Fibroblast of upper back skin (primary cell): Measurements from ENCODE around the gene LPAR2.
A peak's percentile ranks its signal among the peaks of the same experiment; 100 is the strongest.
"Not testable (repeated sequence)": the region's sequence is repeated elsewhere in the genome, so short reads cannot be mapped to it uniquely, and the experiment has no call there.

ENCODE experiments used
- DNase-seq: peaks from one replicate; pipeline ENCODE4 v3.0.0-alpha.2; 2013

Gene LPAR2

DNA sequence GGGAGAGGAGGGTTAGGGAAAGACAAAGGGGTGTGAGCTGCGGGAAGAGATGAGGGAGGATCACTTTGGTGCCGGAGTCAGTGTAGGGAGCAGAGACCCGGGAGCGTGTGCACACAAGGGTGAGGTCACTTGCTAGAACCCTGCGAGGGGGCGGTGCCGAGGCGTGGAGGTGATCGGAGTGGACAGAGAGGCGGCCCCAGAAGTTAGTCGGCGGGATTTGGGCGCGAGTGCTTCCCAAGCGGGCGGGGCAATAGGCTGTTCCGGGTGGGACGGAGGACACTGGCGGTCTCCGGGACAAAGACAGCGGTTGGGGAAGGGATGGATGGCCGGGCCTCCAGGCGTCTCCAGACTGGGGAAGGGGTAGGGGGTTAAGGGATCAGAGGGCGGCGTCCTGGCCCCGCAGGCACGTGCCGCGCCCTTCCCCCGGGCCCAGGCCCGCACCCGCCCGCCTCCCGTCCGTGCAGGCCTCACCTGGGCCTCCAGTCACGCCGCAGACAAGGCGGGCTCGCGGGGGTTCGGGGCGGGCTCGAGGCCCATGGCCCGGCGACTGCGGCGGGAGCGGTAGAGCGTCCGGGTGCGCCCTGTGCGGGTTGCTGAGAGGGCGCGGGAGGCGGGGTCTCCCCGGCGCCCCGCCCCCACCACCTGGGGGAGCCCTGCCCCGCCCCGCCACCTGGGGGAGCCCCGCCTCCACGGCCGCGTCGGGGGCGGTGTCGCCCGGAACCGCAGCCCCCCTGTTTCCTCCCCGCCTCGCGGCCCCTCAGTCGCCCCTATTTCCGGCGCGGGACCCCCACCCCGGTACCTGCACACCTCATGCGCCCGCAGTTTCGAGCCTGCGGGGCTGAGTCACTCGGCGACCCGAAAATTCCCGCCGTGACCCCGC, at the start of gene LPAR2:
TSS of gene LPAR2 (minus strand) at position 600 of the 880 bp plus-strand sequence. CDS start 945 bp downstream, outside the sequence.
- no peak for DNase-seq

DNA sequence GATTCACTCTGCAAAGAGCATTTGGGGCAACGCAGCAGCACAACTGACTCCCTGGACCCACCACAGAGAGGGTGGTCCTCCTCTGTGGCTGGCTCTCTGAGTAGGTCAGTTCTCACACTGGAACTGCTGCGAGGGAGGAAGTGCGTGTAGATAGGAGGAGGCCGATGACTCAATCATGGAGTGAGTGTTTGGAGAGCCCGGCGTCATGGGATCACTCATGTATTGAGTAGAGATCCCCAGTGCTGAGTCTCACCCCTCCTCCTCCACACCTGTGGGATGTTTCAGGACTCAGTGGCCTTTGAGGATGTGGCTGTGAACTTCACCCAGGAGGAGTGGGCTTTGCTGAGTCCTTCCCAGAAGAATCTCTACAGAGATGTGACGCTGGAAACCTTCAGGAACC, 49.6 kb upstream of the LPAR2 start:
- no peak for DNase-seq

DNA sequence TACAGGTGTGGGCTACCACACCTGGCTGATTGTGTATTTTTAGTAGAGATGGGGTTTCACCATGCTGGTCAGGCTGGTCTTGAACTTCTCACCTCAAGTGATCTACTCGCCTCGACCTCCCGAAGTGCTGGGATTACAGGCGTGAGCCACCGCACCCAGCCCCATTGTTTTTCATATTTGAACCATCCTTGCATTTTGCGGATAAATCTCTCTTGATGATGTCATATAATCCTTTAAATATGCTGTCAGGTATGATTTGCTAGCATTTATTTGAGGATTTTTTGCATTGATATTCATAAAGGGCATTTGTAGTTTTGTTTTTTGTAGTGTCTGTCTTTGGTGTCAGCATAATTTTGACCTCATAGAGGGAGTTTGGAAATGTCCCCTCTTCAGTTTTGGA, 46.3 kb upstream of the LPAR2 start:
- DNase-seq, result no peak

DNA sequence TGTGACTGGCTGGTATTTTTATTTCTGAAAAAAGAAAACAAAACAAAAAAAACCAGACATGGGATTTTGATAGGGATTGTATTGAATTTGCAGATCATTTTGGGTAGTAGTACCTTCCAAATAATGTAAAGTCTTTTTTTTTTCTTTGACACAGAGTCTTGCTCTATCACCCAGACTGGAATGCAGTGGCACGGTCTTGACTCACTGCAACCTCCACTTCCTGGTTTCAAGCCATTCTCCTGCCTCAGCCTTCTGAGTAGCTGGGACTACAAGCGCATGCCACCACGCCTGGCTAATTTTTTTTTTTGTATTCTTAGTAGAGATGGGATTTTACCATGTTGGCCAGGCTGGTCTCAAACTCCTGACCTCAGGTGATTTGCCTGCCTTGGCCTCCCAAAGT, 44.8 kb upstream of the LPAR2 start:
- no peak for DNase-seq

DNA sequence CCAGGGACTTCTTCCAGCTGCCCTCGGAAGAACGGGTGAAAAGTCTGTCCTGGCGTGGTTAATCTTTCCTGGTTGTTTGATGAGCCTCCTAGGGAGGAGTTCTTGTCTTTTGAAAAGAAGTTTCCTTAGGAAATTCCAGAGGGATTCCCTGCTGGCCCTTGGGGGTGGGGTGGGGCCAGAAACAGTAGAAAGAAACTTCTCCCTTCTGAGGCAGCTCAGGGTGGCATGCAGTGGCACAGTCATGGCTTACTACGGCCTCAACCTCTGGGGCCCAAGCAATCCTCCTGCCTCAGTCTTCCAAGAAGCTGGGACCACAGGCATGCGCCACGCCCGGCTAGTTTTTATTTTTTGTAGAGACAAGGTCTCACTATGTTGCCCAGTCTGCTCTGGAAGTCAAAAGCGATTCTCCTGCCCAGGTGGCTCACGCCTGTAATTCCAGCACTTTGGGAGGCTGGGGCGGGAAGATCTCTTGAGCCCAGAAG, 42.1 kb upstream of the LPAR2 start:
- no peak for DNase-seq

DNA sequence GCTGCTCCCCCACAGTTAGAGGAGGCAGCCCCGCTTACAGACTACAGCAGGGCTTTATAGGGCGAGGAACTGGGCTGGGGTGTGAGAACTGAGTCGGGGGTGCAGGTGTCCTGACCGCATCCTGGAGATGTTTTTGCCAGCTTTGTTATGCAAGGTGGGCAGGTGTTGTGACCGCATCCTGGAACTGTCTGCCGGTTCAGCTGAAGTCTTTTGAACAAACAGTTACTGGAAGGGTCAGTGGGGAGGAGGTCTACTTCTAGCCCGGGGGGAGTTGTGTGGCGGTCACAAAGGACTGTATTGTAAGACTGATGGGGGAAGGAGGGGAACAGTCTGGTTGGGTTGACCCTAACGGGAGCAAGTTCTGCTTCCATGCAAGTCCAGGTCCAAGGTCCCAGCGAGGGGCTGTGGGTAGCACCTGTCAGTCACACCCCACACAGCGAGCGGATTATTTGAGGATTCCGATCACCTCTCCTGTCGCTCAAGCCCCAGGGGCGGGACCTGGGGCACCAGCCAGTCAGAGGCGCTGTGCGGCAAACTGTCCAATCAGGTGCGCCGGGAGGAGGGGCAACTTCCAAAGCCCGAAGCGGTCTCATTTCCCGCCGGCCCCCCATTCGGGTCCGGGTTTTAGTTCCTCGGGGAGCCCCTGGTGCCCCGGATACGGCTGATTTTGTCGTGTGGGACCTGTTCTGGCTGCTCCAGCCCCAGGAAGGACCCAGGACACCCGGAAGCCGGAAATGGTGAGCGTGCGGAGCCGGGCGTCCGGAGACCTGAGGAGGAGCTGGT, 40.4 kb upstream of the LPAR2 start, which contains the start of gene ZNF101:
TSS of gene ZNF101 (plus strand) at position 610 of the 783 bp plus-strand sequence. CDS start at position 735, 125 bp downstream.
- DNase-seq, result peak; percentile 88

DNA sequence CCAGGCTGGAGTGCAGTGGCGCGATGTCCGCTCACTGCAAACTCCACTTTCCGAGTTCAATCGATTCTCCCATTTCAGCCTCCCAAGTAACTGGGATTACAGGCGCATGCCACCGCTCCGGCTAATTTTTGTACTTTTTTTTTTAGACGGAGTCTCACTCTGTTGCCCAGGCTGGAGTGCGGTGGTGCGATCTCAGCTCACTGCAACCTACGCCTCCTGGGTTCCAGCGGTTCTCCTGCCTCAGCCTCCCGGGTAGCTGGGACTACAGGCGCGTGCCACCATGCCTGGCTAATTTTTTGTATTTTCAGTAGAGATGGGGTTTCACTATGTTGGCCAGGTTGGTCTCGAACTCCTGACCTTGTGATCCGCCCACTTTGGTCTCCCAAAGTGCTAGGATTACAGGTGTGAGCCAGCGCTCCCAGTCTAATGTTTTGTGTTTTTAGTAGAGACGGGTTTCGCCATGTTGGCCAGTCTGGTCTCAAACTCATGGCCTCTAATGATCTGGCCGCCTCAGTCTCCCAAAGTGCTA, 37.5 kb upstream of the LPAR2 start:
- DNase-seq, result not testable (repeated sequence)

DNA sequence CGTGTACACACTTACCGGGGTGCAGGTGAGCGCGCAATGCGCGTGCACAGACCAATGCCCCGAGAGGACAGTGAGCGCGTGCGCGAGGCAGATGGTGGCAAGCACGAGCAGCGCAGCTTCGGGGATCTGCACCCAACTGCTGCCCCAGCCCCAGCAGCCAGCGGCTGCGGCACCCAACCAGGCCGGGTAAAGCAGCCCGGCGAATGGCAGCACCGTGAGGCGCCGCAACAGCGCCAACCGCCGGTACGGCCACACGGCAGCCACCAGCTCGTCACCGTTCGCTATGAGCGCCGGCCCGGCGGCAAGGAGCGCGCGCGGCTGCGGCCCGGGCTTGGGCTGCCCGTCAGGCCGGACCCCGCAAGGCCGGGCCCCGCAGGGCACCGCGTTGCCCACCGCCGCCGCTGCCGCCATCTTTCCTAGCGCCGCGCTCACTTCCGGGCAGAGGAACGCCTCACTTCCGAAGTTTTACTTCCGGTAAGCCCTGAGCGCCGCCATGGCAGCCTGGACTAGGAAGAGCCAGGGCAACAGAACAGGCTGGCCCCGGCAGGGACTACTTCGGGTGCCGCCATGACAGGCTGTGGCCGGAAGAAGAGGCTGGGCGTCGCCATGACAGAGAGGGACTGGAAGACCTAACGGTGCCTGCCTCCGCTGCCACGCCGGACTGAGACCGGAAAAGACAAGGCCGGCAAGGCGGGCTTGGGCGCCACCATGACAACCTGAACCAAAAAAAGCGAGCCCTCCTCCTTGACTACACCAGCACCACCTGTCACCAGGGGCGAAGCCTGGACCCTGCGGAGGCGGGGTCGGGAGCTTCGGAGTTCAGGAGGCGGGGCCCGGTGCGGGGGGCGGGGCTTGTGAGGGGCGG, 35.5 kb upstream of the LPAR2 start, which contains the start of gene ATP13A1:
TSS of gene ATP13A1 (minus strand) at position 421 of the 865 bp plus-strand sequence. CDS start at position 411, 10 bp downstream.
- peak; percentile 98 for DNase-seq

DNA sequence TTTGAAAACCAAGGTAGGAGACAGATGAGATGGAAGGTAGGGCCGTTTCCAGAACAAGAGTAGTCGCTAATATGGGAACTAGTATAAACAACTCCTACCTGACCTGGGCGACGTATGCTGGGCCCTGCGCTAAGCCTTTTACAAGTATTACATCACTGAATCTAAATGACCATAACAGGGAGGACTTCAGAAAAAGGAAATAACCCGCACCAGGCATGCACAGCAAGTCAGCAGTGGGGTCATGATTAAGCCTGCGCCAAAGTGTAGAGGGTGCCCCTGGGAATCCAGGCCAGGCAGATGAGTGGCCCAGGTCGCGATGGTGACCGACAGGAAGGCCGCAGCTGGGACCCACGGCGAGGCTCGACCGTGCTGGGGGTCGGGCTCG, 34.8 kb upstream of the LPAR2 start:
- no peak for DNase-seq

DNA sequence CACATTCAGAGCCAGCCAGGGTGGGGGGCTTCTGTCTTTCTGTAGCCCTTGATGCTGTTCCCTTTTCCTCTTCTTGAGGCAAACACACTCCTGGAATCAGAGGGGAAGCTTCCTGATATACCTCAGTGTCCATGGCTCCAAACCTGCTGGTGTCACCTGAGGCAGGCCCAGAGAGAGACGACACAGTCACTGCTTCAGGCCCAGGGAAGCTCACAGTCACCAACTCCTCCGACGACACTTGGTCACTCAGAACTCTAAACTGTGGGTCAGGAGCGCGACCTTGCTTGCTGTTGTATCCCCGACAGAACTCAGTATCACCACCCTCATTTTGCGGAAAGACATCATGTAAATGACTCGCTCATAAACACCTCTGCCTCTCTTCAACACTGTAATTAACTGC, 34.3 kb upstream of the LPAR2 start:
- no peak for DNase-seq

DNA sequence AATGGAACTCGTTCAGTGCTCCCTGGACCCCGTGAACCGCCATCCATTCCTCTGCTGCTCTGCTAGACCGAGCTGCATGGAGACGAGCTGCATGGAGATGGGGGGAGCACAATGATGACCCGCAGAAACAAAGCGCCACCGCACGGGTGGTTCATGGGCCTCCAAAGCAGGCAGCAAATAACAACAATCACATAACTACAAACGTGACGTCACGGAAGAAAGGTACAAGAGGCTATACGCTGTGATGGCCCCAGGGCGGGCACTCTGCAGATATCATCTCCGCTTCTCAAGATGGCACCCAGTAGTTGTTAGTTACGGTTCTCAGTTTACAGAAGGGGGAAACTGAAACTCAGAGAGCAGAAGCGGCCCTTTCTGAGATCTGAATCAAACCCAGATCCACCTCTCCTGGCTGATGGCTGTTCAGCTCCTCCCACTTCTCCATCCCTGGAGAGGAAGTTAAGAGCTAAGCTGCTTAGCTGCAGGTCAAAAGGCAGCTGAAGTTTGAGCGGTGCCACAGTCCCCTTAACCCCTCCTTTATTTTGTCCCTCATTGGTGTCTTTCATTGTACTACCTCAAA, 33.7 kb upstream of the LPAR2 start:
- no peak for DNase-seq

DNA sequence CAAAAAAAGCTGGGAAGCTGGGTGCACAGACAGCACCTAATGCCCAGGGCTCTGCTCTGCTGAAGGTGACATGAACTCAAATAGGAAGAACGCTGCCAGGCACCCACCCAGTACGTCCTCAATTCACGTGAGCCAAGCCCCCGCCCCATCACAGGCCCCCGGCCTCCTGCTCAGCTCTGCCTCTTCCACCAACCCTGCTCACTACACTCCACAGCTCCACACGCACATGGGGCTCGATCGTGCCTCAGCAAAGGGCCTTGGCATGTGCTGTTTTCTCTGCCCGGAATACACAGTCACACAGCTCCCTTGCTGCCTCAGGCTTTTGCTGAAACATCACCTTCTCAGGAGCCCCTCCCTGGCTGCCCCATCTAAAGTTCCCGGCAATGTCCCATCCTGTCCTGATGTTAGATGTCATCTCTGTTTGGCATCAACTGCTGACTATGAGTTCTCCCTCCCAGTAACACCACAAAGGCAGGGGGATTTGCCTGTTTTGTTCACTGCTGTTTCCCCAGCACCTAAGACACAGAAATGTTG, 33.2 kb upstream of the LPAR2 start:
- no peak for DNase-seq

DNA sequence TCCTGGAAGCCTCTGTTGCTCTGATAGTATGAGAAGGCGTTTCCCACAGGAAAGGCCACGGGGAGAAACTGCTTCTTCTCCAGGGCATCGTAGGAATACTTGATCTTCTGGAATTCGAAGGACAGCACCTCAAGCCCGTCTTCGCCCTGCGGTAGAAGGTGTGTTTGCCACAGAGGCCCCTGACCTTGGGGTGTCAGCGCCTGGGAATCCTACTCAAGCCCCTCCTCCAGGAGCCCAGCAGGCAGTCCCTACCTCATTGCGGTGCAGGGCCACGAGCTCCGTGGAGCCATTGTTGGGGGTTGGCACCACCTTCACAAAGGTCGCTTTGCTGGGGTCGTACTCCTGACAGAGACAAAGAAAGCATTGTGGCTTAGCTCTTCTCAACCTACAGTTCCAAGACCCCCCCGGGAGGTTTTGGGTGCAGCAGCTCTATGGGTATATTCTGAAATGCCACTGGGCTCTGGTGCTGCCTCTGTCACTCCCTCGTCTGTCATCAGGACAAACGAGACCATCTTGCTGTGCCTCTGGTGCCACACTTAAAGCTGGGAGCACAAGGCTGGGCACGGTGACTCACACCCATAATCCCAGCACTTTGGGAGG, 31.7 kb upstream of the LPAR2 start:
- no peak for DNase-seq

DNA sequence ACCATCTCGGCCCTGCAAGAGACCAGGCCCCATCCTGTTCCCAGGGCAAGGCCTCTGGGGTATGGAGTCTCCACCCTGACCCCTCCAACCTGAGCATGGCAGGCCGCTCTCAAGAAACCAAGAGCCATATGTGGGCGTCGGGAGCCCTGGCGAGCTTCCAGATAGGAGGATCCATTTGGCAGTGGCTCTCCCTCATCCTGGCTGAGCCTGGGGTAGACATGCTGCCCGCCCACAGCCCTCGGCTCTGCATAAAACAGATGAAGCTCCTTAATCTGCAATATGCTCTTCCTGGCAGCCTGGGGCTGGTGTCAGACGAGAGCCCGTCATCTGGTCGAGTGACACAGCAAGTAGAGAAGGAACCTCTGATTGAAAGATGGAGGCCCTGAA, 29.4 kb upstream of the LPAR2 start:
- DNase-seq, result no peak

DNA sequence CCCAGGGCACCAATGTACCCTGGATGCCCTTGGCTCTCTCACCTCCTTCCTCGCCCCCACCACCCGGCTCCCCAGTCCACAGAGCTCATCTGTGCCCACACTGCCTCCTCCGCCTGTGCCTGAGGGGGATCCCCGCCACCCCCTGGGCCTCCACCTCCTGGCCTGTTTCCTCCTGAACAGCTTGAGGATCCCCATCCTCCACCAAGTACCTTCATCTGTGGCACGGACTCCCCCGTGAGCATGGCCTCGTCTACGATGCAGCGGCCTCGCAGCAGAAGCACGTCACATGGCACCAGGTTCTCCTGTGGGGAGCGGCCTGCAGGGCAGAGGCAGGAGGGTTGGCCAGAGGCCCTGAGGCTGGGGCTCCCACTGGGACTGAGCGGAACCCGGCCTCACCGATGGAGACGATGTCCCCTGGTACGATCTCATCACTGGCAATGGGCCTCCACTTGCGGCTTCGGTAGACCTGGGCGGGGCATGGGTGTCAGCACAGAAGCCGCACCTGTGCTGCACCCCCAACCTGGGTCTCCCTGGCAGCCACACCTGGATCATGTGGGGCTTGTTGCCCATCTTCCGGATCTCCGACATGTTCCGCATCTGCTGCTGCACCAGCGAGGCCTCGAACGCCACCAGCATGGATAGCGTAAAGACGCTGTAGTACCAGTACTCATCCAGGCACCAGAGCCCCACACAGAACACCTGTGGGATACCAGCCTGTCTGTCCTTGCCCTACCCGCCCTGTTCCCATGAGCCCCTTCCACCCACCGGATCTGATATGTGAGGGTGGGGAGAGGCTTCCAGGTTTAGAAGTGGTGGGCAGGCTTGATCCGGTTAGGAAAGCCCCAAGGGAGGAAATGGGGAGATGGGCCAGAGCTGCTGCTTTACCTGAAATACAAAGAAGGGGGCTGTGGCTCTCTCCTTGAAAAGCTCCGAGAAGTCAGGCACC, 28.7 kb upstream of the LPAR2 start:
- no peak for DNase-seq

DNA sequence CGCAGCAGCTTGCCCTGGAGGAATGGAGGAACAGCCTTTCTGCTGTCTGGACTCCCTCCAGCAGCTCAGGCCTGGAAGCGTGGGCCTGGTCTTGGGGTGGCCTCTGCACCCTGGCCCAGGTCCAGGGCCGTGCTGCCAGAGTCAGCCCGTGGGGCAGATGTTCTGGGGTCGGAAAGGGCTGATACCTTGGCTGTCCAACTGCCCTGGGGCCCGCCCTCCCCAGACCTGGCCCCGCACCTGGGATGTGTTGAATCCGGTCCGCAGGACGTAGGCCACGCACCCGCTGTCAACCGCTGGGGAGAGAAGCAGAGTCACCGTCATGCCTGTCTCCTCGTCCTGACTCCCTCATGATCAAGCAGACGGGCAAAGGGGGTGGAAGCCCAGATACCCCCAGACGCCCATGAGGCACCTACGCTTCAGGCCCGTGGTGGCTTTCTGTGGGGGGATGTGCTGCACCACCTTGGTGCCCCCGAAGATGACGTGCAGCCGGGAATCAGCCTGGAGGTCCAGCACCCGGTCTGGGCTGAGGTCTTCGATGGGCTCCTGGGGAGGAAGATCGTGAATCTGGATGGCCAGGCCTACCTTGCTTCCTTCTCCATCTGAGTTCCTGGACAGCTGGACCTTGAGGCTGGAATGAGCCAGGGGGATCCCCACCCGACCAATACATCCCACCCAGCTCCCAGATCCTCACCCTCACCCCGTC, 27.8 kb upstream of the LPAR2 start:
- DNase-seq, result no peak

DNA sequence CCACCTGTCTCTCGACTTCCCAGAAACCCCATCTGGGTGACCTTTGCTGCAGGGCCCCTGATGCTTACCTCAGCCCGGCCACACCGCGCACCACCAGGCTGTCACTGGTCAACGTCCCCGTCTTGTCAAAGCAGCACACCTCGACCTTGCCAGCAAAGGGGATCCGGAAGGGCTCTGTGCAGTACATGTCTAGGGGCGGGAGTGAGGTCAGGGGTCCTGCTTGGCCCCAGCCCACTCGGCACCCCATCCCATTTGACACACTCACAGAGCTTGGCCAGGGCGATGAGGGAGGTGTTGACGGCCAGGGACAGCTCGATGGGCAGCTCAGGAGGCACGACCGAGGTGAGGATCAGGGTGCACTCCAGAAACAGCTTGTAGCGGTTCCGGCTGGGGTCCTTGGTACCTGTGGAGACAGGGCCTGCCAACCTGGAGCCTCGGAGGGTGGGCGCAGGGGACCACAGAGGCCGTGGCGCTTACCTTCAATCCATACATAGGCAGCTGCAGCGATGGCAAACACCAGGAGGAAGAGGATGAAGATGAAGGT, 27.1 kb upstream of the LPAR2 start:
- DNase-seq, result no peak

DNA sequence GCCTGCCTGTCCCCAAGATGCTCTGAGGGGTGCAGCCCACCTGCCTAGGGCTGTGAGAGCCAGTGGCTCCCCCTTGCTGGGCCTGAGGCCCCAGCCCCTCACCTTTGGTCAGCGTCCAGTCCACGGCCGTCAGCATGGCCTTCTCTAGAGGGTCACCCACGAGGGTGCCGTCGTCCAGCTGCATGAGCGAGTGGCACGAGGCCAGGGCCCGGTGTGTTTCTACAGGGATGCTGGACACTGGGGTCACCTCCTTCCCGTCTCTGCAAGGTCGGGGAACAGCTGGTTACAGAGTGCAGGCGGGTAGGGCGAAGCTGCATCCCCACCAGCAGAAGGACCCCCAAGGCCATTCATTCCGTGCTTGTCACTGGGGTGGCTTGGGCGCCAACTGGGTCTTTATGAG, 26.4 kb upstream of the LPAR2 start:
- DNase-seq, result no peak

DNA sequence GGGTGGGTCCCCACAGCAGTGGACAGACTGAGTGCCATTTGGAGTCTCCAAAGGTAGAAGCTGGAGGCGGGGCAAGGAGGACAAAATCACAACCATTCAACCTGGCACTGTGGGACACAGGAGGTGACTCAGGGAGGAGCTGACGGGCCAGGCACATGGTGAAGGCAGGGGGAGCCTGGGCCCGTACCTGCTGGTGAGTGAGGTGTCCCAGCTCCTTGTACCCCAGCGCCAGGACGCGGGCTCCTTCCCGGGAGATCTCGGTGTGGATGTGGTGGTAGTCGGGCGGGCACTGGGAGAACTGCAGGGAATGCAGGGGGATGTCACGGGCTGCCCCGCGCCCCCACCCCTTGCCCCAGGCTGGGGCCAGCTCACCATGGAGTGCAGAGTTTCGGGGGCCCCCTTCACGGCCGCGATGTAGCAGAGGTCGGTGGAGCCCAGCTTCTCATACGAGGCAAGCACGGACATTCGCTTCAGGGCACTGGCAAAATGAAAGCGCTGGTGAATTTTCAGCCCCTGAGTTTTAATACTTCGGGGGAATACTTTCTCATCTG, 25.7 kb upstream of the LPAR2 start:
- DNase-seq, result no peak
